HG03135 (cell line): ENCODE data around the gene PTH2R.
"Not testable (repeated sequence)": the region's sequence is repeated elsewhere in the genome, so short reads cannot be mapped to it uniquely, and the experiment has no call there.

ENCODE experiments used
- ATAC-seq: cut with Tn5 transposase; IDR thresholded peaks from one replicate; pipeline ENCODE4 v1.9.1; 2021; ENCODE audit warnings: mild to moderate bottlenecking, moderate library complexity; ENCODE audit not compliant: unreplicated experiment

Gene PTH2R, protein sequence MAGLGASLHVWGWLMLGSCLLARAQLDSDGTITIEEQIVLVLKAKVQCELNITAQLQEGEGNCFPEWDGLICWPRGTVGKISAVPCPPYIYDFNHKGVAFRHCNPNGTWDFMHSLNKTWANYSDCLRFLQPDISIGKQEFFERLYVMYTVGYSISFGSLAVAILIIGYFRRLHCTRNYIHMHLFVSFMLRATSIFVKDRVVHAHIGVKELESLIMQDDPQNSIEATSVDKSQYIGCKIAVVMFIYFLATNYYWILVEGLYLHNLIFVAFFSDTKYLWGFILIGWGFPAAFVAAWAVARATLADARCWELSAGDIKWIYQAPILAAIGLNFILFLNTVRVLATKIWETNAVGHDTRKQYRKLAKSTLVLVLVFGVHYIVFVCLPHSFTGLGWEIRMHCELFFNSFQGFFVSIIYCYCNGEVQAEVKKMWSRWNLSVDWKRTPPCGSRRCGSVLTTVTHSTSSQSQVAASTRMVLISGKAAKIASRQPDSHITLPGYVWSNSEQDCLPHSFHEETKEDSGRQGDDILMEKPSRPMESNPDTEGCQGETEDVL

DNA sequence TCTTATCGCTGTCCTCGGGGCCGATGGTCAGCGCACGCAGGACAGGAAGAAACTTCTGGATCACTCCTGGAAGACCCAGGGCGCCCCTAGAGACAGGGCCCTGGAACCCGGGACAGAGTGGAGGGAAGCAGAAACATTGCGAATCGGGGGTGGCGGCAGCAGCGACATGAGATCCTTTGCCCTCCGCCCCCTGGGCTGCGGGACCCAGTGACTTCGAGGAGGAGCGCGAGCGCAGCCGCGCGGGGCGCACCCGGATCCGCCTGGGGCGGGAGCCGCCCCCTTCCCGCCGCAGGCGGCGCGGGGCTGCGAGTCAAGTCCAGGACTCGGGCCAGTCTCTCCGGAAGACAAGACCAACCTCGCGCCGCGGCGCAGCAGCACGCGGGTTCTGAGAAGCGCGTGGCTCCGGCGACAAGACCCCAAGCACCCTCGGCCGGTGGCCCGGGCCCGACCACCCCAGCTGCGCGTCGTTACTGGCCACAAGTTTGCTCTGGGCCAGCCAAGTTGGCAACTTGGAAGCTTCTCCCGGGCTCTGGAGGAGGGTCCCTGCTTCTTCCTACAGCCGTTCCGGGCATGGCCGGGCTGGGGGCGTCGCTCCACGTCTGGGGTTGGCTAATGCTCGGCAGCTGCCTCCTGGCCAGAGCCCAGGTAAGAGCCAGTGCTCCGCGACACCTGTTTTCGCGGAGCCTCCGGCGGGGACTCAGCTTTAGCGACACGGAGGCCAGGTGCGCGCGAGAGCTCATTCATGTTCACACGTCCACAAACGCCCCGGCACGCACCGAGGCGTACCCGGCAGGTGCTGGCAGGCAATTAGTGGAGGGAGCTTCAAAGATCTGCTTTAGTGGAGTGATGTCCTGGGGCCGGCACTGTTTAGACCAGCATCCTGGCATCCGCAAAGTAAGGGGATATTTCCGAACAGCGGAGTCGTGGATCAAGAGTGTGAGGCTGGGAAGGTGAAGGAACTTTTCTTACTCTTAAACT, at the start of gene PTH2R:
Gene PTH2R (plus strand): TSS at position 319 of the 978 bp plus-strand sequence. CDS start 252 bp downstream, at position 571.
- no peak for ATAC-seq

DNA sequence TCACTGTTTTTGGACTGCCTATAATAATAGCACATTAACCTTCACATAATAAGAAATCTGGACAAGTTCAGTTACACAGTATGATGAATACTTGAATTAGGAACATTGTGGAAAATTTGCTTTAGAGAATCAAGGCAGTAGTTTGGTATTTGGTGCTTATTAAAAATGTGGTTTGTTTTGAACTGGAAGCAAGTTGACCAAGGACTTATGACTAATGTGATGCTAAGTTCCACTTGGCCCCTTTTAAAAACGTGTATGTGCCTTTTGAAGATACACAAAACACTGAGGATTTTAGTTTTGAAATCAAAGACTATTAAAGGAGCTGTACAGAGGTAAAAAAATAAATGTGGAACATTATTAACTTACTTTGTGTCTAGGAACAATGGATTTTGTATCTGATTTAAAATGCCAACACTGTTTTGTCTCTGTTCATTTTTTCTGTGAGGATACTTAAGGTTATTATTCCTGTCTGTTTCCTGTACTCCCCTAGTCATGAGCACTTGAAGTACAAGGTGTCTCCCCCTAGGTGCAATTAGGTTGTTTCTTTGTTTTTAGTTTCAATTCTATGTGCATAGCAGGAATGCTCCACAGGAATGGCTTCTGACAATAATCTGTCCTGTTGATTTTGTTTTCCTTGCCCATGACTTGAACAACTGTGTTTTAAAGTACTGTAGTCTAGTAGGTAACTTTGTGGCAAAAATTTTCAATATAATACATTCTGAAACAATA, 49.6 kb upstream of the PTH2R start:
- no peak for ATAC-seq

DNA sequence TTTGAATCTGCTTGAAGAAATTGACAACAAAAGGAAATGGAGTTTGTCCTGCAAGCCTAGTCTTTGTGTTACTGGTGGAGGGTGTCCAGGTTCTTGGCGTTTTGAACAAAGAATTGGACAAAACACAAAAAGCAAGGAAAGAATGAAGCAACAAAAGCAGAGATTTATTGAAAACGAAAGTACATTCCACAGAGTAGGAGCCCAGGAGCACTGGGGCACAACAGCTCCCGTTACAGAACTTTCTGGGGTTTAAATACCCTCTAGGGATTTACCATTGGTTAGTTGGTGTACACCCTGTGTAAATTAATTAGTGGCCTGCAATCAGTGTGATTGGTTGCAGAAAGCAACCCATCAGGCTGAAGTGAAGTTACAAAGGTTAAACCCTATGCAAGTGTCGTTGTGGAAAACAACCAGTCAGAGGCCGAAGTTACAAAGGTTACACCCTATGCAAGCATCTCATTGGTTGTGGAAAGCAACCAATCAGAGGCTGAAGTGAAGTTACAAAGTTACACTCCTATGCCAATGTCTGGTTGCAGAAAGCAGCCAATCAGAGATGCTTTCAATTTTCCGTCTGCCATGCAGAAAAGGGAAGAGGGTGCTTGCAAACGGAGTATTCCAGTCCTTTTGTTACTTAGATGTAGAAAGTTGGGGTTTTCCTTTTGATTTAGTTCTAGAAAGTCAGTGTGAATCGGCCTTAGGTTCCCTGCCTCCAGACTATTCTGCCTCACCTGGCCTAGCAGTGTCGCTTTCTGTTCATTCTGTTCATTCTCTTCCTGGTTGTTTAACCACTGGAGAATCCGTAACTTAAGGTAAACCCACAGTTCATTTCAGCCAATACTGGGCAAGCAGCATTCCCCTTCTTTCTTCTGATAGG, 47.6 kb upstream of the PTH2R start:
- no peak for ATAC-seq

- ATAC-seq: no peak
These were observed 47.0 kb upstream of the PTH2R start for GRCh38 chr2:208359632-208359986.

GRCh38 chr2:208360259-208361076, 46.1 kb upstream of the PTH2R start:
- no peak for ATAC-seq

- ATAC-seq: no peak
These were observed 45.5 kb upstream of the PTH2R start for GRCh38 chr2:208361077-208361441.

- peak; percentile 56 for ATAC-seq
These were observed 43.1 kb upstream of the PTH2R start for GRCh38 chr2:208363485-208363884.

- ATAC-seq: peak; percentile 63
These were observed 40.1 kb upstream of the PTH2R start for GRCh38 chr2:208366215-208367127.

DNA sequence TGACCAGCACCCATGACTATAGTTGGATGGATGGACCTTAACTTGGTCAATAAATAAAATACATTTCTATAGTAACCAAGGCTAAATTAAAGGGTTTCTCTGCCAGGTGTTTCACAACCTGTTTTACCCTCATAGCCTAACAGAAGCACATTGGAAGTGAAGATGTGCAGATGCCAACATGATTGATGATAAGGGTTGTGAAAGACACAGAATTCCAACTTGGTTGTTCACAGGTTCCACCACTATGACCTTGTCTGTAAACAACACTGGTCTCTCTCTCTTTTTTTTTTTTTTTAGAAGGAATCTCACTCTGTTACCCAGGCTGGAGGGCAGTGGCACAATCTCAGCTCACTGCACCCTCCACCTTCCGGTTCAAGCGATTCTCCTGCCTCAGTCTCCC, 37.5 kb upstream of the PTH2R start:
- ATAC-seq: no peak

DNA sequence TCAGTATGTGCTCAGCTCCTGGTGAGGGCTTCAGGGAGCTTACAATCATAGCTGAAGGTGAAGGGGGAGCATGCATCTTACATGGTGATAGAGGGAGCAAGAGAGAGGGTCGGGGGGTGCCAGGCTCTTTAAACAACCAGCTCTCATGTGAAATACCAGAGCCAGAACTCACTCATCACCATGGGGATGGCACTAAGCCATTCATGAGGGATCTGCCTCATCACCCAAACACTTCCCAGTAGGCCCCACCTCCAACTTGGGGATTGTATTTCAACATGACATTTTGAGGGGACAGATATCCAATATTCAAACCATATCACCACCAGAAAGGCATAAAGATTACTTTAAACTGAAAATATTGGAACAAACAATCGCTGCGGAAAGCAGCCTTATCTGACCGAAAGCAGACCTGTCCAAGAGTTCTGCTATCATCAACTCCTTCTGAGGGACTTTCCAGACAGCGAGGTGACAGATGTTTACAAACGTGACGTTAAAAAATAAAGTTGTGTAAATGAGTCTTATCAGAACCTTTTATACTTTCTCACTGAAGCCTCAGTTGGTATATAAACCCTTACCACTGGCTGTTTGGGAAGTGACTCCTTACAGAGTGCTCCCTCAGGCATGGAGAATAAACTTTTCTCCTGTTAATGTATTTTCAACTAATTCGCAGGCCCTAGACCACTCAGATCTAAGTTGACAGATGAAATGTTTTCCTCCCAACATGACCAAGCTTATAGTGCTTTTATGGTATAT, 35.5 kb upstream of the PTH2R start:
- no peak for ATAC-seq

DNA sequence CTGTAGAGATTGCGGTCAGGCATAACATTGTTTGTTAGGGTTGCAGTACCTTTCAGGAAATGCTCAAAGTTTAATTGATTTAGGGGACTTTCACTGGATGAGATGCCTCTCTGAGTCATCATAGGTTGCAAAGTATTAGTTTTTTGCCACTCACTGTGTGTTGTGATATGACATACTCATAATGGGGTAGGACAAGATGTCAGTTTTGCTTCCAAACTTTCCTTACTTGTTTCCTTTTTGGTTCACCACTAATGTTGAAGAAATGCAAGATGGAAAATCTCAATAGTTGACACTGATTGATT, 35.0 kb upstream of the PTH2R start:
- ATAC-seq: no peak

DNA sequence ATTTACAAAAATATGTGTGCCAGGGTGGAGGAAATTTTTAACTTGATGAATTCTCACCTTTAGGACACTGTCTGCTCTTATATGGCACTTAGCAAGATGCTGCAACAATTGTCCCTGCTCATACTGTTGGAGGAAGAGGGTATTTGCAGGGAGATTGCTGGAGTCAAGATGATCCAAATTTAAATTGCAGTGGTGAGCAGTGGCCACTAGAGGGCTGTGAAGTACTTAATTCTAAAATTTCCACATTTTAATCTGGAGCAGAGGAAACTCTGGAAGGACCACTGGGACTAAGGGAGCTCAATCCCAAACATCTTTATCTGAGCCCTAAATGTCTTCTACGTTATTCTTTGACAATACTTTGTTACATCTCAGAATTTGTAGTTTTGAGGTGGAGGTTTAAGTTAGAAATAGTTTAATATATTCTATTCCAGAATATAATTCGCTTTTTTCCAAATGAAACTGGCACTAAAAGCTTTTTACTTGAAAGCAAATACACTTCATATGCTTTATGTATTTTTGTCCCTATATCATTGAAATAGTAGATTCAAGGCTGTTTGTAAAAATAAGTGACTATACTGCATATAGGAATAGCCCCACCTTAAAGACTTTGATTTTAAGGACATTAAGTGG, 33.0 kb upstream of the PTH2R start:
- peak; percentile 69 for ATAC-seq

- ATAC-seq: no peak
These were observed 31.0 kb upstream of the PTH2R start for GRCh38 chr2:208375491-208376068.

DNA sequence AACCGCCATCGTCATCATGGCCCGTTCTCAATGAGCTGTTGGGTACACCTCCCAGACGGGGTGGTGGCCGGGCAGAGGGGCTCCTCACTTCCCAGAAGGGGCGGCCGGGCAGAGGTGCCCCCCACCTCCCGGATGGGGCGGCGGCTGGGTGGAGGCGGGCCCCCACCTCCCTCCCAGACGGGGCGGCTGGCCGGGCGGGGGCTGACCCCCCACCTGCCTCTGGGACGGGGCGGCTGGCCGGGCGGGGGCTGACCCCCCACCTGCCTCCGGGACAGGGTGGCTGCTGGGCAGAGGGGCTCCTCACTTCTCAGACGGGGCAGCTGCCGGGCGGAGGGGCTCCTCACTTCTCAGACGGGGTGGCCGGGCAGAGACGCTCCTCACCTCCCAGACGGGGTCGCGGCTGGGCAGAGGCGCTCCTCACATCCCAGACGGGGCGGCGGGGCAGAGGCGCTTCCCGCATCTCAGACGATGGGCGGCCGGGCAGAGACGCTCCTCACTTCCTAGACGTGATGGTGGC, 29.2 kb upstream of the PTH2R start:
- ATAC-seq: not testable (repeated sequence)

DNA sequence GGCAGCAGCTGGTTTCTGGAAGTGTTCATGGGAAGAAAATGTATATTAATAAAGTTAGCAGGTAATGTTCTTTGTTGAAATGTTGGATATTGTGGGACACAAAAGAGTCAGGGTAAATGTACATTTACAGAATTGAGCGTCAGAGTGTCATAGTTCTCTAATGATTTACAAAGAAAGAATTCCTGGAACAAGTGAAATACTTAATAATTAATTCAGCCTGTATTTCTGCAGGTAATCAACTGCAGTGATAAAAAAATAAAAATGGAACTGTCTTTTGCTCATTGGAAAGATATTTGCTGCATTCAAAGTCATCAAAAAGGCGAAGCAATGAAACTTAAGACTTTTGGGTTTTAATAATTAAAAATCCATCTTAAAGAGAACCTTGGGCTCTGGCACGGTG, 27.4 kb upstream of the PTH2R start:
- ATAC-seq: no peak

- no peak for ATAC-seq
These were observed 22.0 kb upstream of the PTH2R start for GRCh38 chr2:208384637-208385036.
